H1 (cell line): ENCODE measurements around the gene CELF1. TPM values are rescaled to one million over a fixed set of nuclear protein-coding genes. Genes with fewer than 3 reads are reported as not detected.

Source experiments
- CTCF ChIA-PET: fragments of 300-600 bp; sonication (Branson Sonifier 250); formaldehyde crosslinking; loops from one replicate; lab custom pipeline; 2021; ENCODE audit not compliant: partially characterized antibody; lab: Charles Lee
- POLR2A ChIA-PET: fragments of 300-600 bp; sonication (Branson Sonifier 250); formaldehyde crosslinking; loops from one replicate; lab custom pipeline; 2021; ENCODE audit warnings: inconsistent platforms; ENCODE audit not compliant: partially characterized antibody; lab: Charles Lee
- DNase-seq, 2 experiments: peaks; one replicate each; pipeline versions ENCODE4 v3.0.0 to v3.0.0-alpha.2; 2010 to 2022; ENCODE audit warnings: low spot score in 2 of 2, low read depth in 1 of 2, mixed read lengths in 1 of 2
- FAIRE-seq: peaks from 2 replicates; lab custom pipeline; 2011; peaks lifted over from hg19 to GRCh38; lab: Jason Lieb, UNC
- H2AFZ ChIP-seq: 2 replicates; pipeline ENCODE4 v1.8.1; 2012; ENCODE audit warnings: low read length, inconsistent platforms
- H2AK5ac ChIP-seq: 2 replicates; pipeline ENCODE4 v1.6.1; 2013; ENCODE audit warnings: low read depth, low read length
- H2BK120ac ChIP-seq: replicated peaks from 2 replicates; pipeline ENCODE3; 2013; ENCODE audit warnings: low read depth, low read length, inconsistent platforms
- H2BK12ac ChIP-seq: 2 replicates; pipeline ENCODE4 v1.6.1; 2013; ENCODE audit warnings: low read depth, low read length
- H2BK15ac ChIP-seq: 2 replicates; pipeline ENCODE4 v1.6.1; 2013; ENCODE audit warnings: low read length
- H2BK20ac ChIP-seq: 2 replicates; pipeline ENCODE4 v1.6.1; 2013; ENCODE audit warnings: low read length
- H2BK5ac ChIP-seq: 2 replicates; pipeline ENCODE4 v1.6.1; 2013; ENCODE audit warnings: low read depth, low read length
- H3K14ac ChIP-seq: 2 replicates; pipeline ENCODE4 v1.6.1; 2013; ENCODE audit warnings: inconsistent platforms; ENCODE audit not compliant: insufficient read length
- H3K18ac ChIP-seq: 2 replicates; pipeline ENCODE4 v1.6.1; 2013; ENCODE audit warnings: low read length; ENCODE audit errors: extremely low read depth
- H3K23ac ChIP-seq: 2 replicates; pipeline ENCODE4 v1.6.1; 2013; ENCODE audit warnings: inconsistent platforms; ENCODE audit not compliant: insufficient read length
- H3K23me2 ChIP-seq: 2 replicates; pipeline ENCODE4 v1.6.1; 2013; ENCODE audit warnings: low read depth, low read length
- H3K27ac ChIP-seq: 2 replicates; pipeline ENCODE4 v1.6.1; 2011; ENCODE audit warnings: low read depth, low read length, inconsistent platforms
- H3K27me3 ChIP-seq, 4 experiments: replicated peaks in 1 of 4; 1 replicate in 1 of 4; 2 replicates in 3 of 4; pipeline versions ENCODE4 v1.6.1 to v1.8.1; 2011 to 2013; ENCODE audit warnings: low read length in 3 of 4, mild to moderate bottlenecking in 3 of 4, inconsistent platforms in 2 of 4, mixed read lengths in 2 of 4, moderate library complexity in 1 of 4; ENCODE audit not compliant: control insufficient read depth in 3 of 4, insufficient read depth in 3 of 4; ENCODE audit errors: extremely low read depth in 1 of 4
- H3K36me3 ChIP-seq, 4 experiments: 2 replicates each; pipeline versions ENCODE4 v1.6.1 to v1.8.1; 2011 to 2013; ENCODE audit warnings: mild to moderate bottlenecking in 4 of 4, low read length in 3 of 4, moderate library complexity in 2 of 4, control low read depth in 1 of 4, inconsistent platforms in 1 of 4; ENCODE audit not compliant: insufficient read depth in 4 of 4, control insufficient read depth in 2 of 4
- H3K4ac ChIP-seq: replicated peaks from 2 replicates; pipeline ENCODE3; 2013; ENCODE audit warnings: low read length, low read depth, mixed read lengths, inconsistent platforms; ENCODE audit not compliant: insufficient read length
- H3K4me1 ChIP-seq, 4 experiments: replicated peaks in 1 of 4; 1 replicate in 1 of 4; 2 replicates in 3 of 4; pipeline versions ENCODE4 v1.6.1 to v1.8.1; 2011 to 2013; ENCODE audit warnings: low read length in 3 of 4, inconsistent platforms in 2 of 4, mixed read lengths in 1 of 4; ENCODE audit not compliant: insufficient read depth in 4 of 4, control insufficient read depth in 3 of 4
- H3K4me2 ChIP-seq, 2 experiments: 2 replicates each; pipeline versions ENCODE4 v1.6.1 to v1.8.1; 2011 to 2013; ENCODE audit warnings: low read depth in 2 of 2, low read length in 2 of 2, control low read depth in 1 of 2, inconsistent platforms in 1 of 2, mild to moderate bottlenecking in 1 of 2; ENCODE audit not compliant: insufficient read depth in 1 of 2
- H3K4me3 ChIP-seq, 4 experiments: fragments of 200-600, 300-600 bp in 1 of 4; sonication (generic), shearing (Covaris generic), sonication (Bioruptor Twin) in 1 of 4; 2 replicates each; pipeline versions ENCODE4 v1.5.1 to v1.8.1; 2011 to 2016; ENCODE audit warnings: low read length in 4 of 4, low read depth in 3 of 4, control low read depth in 2 of 4, inconsistent platforms in 2 of 4, mild to moderate bottlenecking in 2 of 4, mixed read lengths in 1 of 4, moderate library complexity in 1 of 4; ENCODE audit not compliant: insufficient read depth in 2 of 4; ENCODE audit errors: extremely low read depth in 1 of 4
- H3K56ac ChIP-seq: replicated peaks from 2 replicates; pipeline ENCODE3; 2013; ENCODE audit warnings: low read depth, mild to moderate bottlenecking, mixed read lengths, low read length, inconsistent platforms; ENCODE audit not compliant: insufficient read length
- H3K79me1 ChIP-seq: 2 replicates; pipeline ENCODE4 v1.6.1; 2013; ENCODE audit warnings: low read depth, low read length, control low read depth
- H3K79me2 ChIP-seq, 2 experiments: 2 replicates each; pipeline versions ENCODE4 v1.6.1 to v1.8.1; 2012 to 2013; ENCODE audit warnings: low read length in 2 of 2, mild to moderate bottlenecking in 2 of 2, inconsistent platforms in 1 of 2; ENCODE audit not compliant: insufficient read depth in 2 of 2, control insufficient read depth in 1 of 2
- H3K9ac ChIP-seq, 4 experiments: replicated peaks in 1 of 4; 1 replicate in 1 of 4; 2 replicates in 3 of 4; pipeline versions ENCODE4 v1.6.1 to v1.8.1; 2011 to 2013; ENCODE audit warnings: low read depth in 3 of 4, low read length in 3 of 4, control low read depth in 2 of 4, mild to moderate bottlenecking in 2 of 4, moderate library complexity in 2 of 4, inconsistent platforms in 1 of 4; ENCODE audit errors: extremely low read depth in 1 of 4
- H3K9me3 ChIP-seq, 2 experiments: 2 replicates each; pipeline versions ENCODE4 v1.6.1 to v1.8.1; 2012 to 2013; ENCODE audit warnings: mild to moderate bottlenecking in 2 of 2, moderate library complexity in 2 of 2, control low read depth in 1 of 2, inconsistent platforms in 1 of 2, low read depth in 1 of 2, low read length in 1 of 2, mixed read lengths in 1 of 2; ENCODE audit not compliant: insufficient read depth in 2 of 2
- H4K20me1 ChIP-seq, 2 experiments: replicated peaks in 1 of 2; 2 replicates each; pipeline versions ENCODE3 to v1.8.1; 2011 to 2013; ENCODE audit warnings: inconsistent platforms in 2 of 2, low read length in 2 of 2, mild to moderate bottlenecking in 1 of 2; ENCODE audit not compliant: insufficient read depth in 2 of 2, control insufficient read depth in 1 of 2
- H4K5ac ChIP-seq: 2 replicates; pipeline ENCODE4 v1.6.1; 2013; ENCODE audit warnings: low read length, low read depth, mixed read lengths, inconsistent platforms; ENCODE audit not compliant: insufficient read length
- H4K8ac ChIP-seq: 2 replicates; pipeline ENCODE4 v1.8.0; 2013; ENCODE audit warnings: mild to moderate bottlenecking, moderate library complexity, low read length, inconsistent platforms; ENCODE audit not compliant: insufficient read depth; ENCODE audit errors: extremely low read depth
- H4K91ac ChIP-seq: replicated peaks from 2 replicates; pipeline ENCODE3; 2013; ENCODE audit warnings: low read length, mixed read lengths, inconsistent platforms; ENCODE audit not compliant: insufficient read length
- SP2 ChIP-seq: IDR thresholded peaks from 2 replicates; pipeline ENCODE4 v1.6.1; 2012; ENCODE audit warnings: mild to moderate bottlenecking, low read length, inconsistent platforms
- WGBS, 2 experiments: shearing (Covaris generic) in 1 of 2; methylation state at CpG; one replicate each; pipeline versions ENCODE4 v1.1.6 to v1.1.7; 2013 to 2015; ENCODE audit warnings: low lambda C conversion rate in 2 of 2, mixed read lengths in 2 of 2, inconsistent platforms in 1 of 2, low coverage in 1 of 2, missing lambda C conversion rate in 1 of 2; ENCODE audit not compliant: insufficient replicate concordance in 2 of 2, insufficient coverage in 1 of 2, insufficient read length in 1 of 2; ENCODE audit errors: extremely low coverage in 1 of 2, missing lambda C conversion rate in 1 of 2; 5-methylcytosine and 5-hydroxymethylcytosine counted together
- polyA plus RNA-seq, 7 experiments: library from polyadenylated mRNA; depleted of rRNA in 3 of 7; stranded (reverse) in 5 of 7; unstranded in 2 of 7; fragments of >200 nt in 5 of 7; fragments of 200-250 nt in 2 of 7; gene quantifications; 1 replicate in 5 of 7; 2 replicates in 1 of 7; 4 replicates in 1 of 7; pipeline versions ENCODE4 v1.2.1 to v1.2.3, GENCODE V29; 2011 to 2013; ENCODE audit warnings: missing spikeins in 2 of 7, mixed read lengths in 2 of 7
- total RNA-seq: library from RNA; stranded (reverse); fragmentation: NEBNext Ultra II Directional; extraction: Animal tissue kit (Norgen Biotek cat#: 25700); gene quantifications from 2 replicates; pipeline ENCODE4 v1.2.1, GENCODE V29; 2021

The CELF1 gene
- total and polyA plus RNA-seq, 2 of the 8 experiments (the other 6 are each of a cell fraction or from before 2014, with no cell fraction given), result 131 to 197 TPM

DNA sequence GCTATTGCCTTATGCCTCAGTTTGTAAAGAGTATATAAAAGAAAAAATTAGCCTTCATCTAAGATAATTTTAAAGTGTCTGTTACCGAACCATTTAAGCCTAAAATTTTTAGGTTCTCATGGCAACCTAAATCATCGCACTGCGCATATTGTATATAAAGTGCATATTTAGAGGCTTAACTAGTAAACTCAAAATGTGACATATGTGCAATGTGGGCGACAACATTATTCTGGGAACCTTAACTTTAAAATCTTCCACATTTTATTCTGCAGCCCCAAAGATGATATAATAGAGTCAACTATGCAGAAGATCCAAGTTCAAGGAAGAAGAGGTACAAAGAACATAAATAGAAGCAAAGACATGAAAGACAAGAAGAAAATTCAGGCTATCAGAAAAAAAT lies 23.0 kb downstream of the CELF1 start:
- Histone ChIP-seq H3K4ac (no peak overlapping the region), H2AK5ac (no peak overlapping the region), H3K4me2 (no peak overlapping the region), H4K8ac (no peak overlapping the region), H3K36me3 (peaks cover 0 to 7% (median 0%) of the 10 kb centered on the region in 4 experiments; a peak in 1 of 8 replicates)
- TF ChIP-seq SP2, result no peak
- TF ChIP-seq, all 59 proteins: peak for 0
- Histone ChIP-seq H3K56ac (no peak overlapping the region), H3K79me2 (peaks cover 20 to 100% of the 10 kb centered on the region in 2 experiments), H2BK12ac (no peak overlapping the region), H3K18ac (no peak overlapping the region), H2BK120ac (no peak overlapping the region), H2BK20ac (no peak overlapping the region), H4K5ac (no peak overlapping the region), H3K14ac (no peak overlapping the region), H3K4me1 (peaks cover 0 to 8% (median 1%) of the 10 kb centered on the region in 4 experiments; a peak in 3 of 7 replicates), H3K9me3 (no peaks in the 10 kb centered on the region), H2AFZ (no peak overlapping the region), H2BK15ac (no peak overlapping the region), H3K23ac (no peak overlapping the region), H4K91ac (no peak overlapping the region), H4K20me1 (peaks cover 29 to 30% of the 10 kb centered on the region in 2 experiments), H3K27ac (no peak overlapping the region), H3K23me2 (no peaks in the 10 kb centered on the region), H3K4me3 (no peak overlapping the region), H3K79me1 (peaks cover 5% of the 10 kb centered on the region; the same call in 1 of the 2 replicates), H3K27me3 (no peaks in the 10 kb centered on the region), H3K9ac (no peak overlapping the region), H2BK5ac (no peak overlapping the region)
- no peak for DNase-seq
- ChIA-PET POLR2A (interaction anchor here (0.7 to 1.3 kb wide), 5 partner anchors 10 to 19 kb away, joined by 3 to 7 read pairs (median 4); no protein-coding TSS in a partner anchor), CTCF (no interaction called here)
- WGBS, 2 experiments, result 94% methylated on average over 4 of the region's 4 CpGs; no CpG with 5 or more reads in 1 of the 2 experiments
- FAIRE-seq, result no peak
